CD4-positive, alpha-beta T cell treated with Interleukin-10 for 1 hour (primary cell): ENCODE data around the gene ATP10B.
"Not testable (repeated sequence)": the region's sequence is repeated elsewhere in the genome, so short reads cannot be mapped to it uniquely, and the experiment has no call there.

Experiments used
- DNase-seq: peaks from one replicate; pipeline ENCODE4 v3.0.0-alpha.2; 2020

The ATP10B gene

GRCh38 chr5:160812996-160813395 lies 39.0 kb downstream of the ATP10B start:
- not testable (repeated sequence) for DNase-seq

DNA sequence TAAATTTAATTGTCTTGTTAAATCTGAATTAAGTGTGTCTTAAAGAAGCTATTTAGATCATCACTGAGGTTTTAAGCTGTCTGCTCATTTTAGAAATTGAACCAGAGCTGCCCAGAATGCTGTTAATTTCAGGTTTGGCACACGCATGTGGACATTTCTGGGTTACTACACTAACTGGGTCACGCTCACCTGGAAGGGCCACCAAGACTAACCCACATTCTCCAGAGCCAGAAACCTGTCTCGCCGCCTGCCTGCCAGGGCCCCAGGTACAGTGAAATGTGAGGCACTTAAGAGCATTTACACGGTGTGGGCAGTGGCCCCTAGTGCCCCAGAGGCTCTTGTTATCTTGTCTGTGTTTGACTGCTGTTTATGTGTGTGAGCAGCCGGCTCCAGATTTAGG lies 46.6 kb downstream of the ATP10B start:
- no peak for DNase-seq

GRCh38 chr5:160802592-160802991 lies 49.4 kb downstream of the ATP10B start:
- no peak for DNase-seq

- DNase-seq, result no peak
These were observed 51.4 kb downstream of the ATP10B start for GRCh38 chr5:160800375-160801275.

DNA sequence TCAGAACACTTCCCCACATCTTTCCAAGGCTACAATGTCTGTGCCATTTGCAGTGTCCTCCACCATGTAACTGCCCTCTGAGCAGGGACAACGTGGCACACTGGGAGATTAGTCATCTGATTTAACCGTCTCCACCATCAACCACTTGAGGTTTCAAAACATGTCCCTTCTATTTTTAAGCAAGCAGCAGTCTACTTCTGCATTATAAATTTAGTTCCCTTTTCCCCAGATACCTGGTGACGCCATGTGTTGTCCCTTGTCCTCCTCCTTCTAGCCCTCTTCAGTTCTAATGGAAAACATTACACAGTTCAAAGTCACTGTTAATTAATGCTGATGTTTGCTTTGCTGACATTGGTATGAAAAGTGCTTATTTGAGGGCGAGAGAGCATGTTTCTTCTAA lies 52.8 kb downstream of the ATP10B start:
- no peak for DNase-seq

DNA sequence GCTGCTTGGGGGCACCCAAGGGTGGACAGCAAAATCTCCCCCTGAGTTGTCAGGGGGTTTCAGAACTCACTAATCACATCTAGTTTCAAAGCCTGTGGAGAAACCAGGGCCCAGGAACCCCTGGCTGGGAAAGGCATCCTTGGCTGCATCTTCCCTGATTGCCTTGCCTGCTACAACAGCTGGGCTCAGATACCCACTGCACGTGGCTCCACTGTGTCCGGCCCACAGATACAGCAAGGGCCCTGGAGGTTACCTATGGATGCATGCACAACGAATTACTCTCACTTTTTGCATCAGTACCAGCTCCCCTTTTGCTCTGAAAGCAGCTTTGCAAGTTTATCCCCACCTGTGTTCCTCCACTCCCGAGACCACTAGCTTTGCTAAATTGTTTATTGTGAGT lies 55.0 kb downstream of the ATP10B start:
- DNase-seq, result no peak

- no peak for DNase-seq
These were observed 58.5 kb downstream of the ATP10B start for GRCh38 chr5:160793530-160793899.

- DNase-seq, result no peak
These were observed 59.1 kb downstream of the ATP10B start for GRCh38 chr5:160792732-160793529.

DNA sequence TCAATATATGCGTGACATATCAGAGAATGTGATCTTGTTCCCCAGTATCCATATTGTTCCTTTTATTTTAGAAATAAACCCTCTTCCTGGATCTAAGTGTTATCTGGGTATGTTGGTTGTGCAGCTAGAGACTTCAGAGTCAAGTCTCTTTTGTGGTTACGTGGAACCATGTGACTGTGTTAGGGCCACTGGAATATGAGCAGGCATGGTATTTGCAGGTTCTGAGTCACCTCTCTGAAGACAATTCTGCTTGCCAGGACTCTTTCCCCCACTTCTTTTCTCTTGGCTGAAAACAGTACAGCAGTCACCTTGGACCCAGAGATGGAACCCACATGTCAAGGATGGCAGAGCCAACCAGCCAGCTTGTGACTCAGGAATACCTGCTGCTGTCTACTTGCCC lies 59.7 kb downstream of the ATP10B start:
- no peak for DNase-seq

GRCh38 chr5:160789219-160789859 lies 62.7 kb downstream of the ATP10B start:
- DNase-seq, result no peak

DNA sequence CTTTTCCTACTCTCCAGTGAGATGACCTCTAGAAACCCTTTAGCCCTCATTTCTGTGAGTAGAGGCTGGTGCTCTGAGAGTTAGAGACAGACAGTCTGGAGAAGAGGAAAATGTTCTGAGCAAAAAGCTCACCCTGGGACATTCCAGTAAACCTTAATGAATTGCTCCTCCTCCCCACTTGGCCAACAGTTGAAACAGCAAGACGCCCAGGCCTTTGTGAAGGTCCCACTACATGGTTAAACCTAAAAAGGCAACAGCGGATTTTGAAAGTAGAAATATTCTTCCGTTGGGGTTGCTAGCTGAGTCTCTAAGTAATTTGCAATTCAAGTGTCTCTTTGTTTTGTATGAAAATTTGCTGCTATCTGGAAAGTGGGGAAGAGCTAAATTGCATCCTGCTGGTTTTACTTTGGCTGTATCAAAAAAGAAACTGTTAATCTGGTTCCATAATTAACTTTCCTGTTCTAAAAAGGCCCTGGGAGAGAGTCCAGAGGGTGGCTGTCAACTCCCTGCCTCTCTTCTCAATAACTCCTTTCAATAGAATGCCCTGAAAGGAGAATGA lies 63.8 kb downstream of the ATP10B start:
- no peak for DNase-seq

GRCh38 chr5:160787240-160787639 lies 64.8 kb downstream of the ATP10B start:
- DNase-seq, result peak; percentile 8

DNA sequence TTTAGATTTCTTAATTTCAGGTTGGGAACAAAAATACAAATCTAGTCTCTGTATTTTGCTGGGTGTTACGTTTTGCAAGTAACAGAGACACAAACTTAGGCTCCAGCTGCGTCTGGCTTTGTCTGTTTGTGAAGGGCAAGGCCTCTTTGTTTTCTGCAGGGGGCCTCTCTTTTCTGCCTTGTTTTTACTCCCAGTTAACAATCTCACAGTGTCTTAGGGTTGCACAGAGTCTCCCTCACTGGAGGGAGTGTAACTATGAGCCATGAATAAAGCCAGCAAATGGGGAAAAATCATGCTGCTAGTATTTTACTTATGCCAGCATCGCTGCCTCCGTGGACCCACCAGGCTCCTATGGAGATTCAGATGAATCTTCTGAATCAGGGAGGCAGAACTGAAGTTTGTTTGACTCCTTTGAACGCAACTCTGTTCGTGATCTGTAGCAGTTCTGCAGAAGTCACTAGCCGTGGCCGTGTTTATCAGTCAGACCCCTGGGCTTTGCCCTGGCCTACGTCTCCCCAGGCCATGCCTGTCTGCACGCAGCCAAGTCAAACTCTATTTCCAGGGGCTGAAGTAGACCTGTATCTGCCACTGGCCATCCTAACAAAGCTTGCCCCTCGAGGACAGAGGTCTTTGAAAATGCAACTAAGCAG lies 77.2 kb downstream of the ATP10B start:
- no peak for DNase-seq

DNA sequence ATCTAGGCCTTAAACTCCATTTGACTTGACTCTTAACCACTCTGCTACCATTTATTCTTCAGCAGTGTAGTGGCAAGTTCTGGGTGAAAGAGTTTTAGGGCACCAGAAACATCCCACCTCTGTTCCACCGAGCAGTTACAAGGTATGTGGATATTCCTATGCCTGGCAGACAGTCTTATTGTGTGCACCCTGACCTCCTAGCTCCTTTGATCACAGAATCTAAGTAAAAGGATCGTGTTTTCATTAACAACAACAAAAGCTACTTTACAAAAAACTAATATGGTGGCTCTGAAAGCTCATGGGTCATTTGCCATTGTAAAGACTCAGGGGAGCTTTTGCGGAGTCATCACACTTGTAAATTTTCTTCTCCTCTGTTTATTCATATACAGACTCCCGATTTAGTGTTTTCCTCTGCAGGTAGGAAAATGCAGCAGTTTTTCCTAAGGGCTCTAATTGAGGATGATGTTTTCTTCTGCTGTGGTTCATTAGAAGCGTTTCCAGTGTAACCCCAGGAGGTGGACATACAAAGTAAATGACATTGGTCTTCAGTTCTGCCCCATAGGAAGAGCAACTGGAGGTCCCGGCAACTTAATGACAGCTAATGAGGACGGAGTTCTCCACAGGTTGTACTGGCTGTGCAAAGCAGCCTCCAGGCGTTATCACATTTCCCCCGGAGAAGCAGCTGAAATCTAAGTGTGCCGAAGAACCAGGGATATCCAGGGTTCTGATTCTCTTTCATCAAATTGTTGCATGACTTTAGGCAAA lies 78.2 kb downstream of the ATP10B start:
- no peak for DNase-seq

- no peak for DNase-seq
These were observed 79.2 kb downstream of the ATP10B start for GRCh38 chr5:160772854-160773253.

DNA sequence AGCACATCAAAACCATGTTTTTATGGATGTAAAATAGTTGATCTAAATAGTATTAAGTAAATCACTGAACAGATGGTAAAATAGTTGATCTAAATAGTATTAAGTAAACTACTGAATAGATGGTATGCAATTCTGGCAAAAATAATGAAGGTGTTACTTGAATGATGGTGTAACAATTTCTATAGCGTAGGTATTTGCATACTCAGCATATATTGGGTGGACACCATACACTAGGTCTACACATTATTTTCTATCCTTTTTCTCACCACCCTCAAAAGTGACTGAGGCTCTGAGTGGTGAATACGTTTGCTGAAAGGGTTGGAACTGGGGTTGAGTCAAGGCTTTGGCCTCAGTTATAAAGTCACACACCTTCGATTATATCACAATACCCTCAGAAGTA lies 81.3 kb downstream of the ATP10B start:
- DNase-seq, result no peak

- no peak for DNase-seq
These were observed 82.7 kb downstream of the ATP10B start for GRCh38 chr5:160769301-160769700.

DNA sequence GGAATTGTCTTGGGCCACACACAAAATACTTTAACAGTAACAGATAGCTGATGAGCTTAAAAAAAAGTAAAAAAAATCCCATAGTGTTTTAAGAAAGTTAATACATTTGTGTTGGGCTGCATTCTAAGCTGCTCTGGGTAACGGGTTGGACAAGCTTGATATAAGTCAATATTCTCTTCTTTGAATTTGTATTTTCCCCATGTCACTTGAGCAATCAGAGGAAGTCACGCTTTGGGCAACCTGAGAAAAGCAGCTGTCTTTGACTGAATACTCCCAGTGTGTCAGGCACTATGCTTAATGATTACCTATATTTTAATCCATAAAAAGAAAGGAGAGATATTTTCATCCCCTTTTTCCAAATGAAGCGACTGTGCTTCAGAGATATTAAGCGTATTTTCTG lies 84.9 kb downstream of the ATP10B start:
- no peak for DNase-seq

DNA sequence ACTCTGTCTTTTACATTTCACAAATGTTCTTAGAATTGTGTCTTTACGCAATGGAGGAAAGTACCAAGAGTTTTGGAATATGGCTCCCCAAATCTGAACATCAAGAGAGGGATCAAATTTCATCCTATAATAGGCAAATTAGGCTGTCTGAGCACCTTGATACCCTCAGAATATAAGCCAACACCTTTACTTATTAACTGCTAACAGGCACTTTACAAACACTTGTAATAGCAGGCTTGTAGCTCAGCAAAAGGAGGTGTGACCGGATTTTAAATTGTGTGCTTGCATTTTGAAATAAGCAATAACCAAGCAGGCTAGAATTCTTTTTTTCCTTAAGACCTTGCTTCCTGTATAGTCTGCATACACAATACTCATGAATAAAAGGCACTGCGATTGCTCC lies 92.0 kb downstream of the ATP10B start:
- DNase-seq, result no peak

DNA sequence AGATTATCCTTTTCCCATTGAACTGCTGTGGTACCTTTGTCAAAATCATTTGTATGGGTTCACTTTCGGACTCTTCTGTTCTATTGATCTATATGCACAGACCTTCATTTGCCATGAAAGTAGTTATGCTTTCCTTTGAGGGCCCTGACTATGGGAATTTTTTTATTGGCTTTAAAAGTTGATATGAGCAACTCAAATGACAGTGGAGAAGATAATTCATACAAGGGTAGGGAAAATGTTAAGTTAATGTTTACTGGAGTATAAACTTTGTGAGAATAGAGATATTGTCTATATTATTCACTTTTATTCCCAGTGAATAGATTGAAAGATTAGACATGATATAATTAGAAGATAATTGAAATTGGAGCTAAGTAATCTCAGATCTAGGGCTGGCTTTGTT lies 94.8 kb downstream of the ATP10B start:
- no peak for DNase-seq

DNA sequence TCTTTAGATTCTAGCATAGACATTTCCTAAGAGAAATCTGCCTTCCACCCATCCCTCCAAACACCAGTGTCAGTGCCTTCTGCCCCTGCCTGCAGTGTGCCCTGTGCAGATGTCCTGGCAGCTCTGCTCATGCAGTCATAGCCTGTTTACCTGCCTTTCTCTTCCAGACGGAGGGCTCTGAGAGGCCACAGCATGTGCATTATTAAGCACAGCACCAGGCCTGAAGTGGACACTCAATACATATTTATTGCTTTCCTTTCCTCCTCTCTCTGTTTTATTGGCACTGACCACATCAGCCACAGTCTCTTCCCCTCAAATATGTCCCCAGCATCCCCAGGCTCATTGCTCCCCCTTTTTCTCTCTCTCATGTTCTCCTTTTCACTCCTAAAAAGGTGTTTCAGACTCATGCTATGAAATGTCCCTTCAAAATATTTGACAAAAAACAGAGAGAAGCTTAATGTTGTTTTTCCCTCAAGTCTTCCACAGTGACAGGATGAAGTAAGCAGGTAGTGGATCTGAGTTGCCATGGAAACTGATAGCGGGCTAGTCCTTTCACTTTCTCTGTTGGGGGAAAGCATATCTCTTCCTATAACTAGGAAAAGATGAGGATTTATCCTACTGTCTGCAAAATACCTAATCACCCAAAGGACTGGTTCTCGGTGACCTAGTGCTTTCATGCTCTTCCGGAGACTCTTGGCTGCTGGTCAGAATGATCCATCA lies 100.9 kb downstream of the ATP10B start:
- no peak for DNase-seq
